ENCODE measurements around the gene AHCYL2.

DNA sequence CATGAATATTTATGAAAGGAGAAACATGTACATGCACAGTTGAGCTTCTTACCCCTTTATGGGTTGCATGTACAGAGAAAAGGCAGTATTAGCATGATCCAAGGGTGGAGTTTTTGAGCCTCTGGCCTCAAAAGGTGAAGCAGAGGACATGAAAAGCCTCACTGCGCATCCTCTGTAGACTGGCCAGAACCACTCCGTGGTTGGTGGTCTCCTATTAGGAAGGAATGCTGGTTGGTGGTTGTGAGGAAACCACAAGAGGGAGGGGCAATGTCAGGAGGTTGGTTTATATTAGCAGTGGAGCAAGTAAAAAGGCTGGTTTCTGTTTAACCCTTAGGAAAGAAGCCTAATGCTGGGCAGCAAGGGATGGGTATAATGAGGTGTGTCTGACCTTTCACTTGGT, 37.5 kb downstream of the AHCYL2 start:
- TF ChIP-seq, protein P1, sequence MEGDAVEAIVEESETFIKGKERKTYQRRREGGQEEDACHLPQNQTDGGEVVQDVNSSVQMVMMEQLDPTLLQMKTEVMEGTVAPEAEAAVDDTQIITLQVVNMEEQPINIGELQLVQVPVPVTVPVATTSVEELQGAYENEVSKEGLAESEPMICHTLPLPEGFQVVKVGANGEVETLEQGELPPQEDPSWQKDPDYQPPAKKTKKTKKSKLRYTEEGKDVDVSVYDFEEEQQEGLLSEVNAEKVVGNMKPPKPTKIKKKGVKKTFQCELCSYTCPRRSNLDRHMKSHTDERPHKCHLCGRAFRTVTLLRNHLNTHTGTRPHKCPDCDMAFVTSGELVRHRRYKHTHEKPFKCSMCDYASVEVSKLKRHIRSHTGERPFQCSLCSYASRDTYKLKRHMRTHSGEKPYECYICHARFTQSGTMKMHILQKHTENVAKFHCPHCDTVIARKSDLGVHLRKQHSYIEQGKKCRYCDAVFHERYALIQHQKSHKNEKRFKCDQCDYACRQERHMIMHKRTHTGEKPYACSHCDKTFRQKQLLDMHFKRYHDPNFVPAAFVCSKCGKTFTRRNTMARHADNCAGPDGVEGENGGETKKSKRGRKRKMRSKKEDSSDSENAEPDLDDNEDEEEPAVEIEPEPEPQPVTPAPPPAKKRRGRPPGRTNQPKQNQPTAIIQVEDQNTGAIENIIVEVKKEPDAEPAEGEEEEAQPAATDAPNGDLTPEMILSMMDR (IDR thresholded peaks at IDR 0.05; ENCODE audit: insufficient read depth, low read length, poor library complexity, severe bottlenecking), result no peak
- TF ChIP-seq EZH2phosphoT487 (conservative IDR thresholded peaks at IDR 0.05; ENCODE audit: low read length), result no peak

Data from SU-DHL-6 (cell line).